Neural progenitor cell (in vitro differentiated cells): ENCODE measurements around the gene KRT74. TPM values are rescaled to one million over a fixed set of nuclear protein-coding genes. Genes with fewer than 3 reads are reported as not detected.

Experiments used
- DNase-seq: peaks from one replicate; pipeline ENCODE4 v3.0.0-alpha.2; 2016; ENCODE audit warnings: low spot score
- H2AFZ ChIP-seq: fragments of 200-600 bp; sonication (generic); replicated peaks from 2 replicates; pipeline ENCODE4 v1.6.1; 2016; ENCODE audit warnings: antibody characterized with exemption
- H3F3A ChIP-seq: fragments of 200-600 bp; sonication (generic); 2 replicates; pipeline ENCODE4 v1.6.1; 2016; ENCODE audit warnings: antibody characterized with exemption, low read depth
- H3K27ac ChIP-seq: fragments of 200-600 bp; sonication (generic); 2 replicates; pipeline ENCODE4 v1.5.1; 2016; ENCODE audit warnings: mild to moderate bottlenecking
- H3K27me3 ChIP-seq: fragments of 200-600 bp; sonication (generic); 2 replicates; pipeline ENCODE4 v1.6.1; 2016; ENCODE audit warnings: mild to moderate bottlenecking, moderate library complexity
- H3K36me3 ChIP-seq: fragments of 200-600 bp; sonication (generic); 2 replicates; pipeline ENCODE4 v1.5.1; 2016
- H3K4me1 ChIP-seq: fragments of 200-600 bp; sonication (generic); 2 replicates; pipeline ENCODE4 v1.6.1; 2016; ENCODE audit warnings: mixed run types
- H3K4me2 ChIP-seq: fragments of 200-600 bp; sonication (generic); 2 replicates; pipeline ENCODE4 v1.6.1; 2016
- H3K4me3 ChIP-seq: fragments of 200-600 bp; sonication (generic); 2 replicates; pipeline ENCODE4 v1.5.1; 2016
- H3K79me2 ChIP-seq: fragments of 200-600 bp; sonication (generic); 2 replicates; pipeline ENCODE4 v1.6.1; 2016; ENCODE audit warnings: low read depth
- H3K9ac ChIP-seq: fragments of 200-600 bp; sonication (generic); 2 replicates; pipeline ENCODE4 v1.6.1; 2016
- H3K9me3 ChIP-seq: fragments of 200-600 bp; sonication (generic); 2 replicates; pipeline ENCODE4 v1.5.1; 2016; ENCODE audit warnings: low read depth
- H4K20me1 ChIP-seq: fragments of 200-600 bp; sonication (generic); 2 replicates; pipeline ENCODE4 v1.6.1; 2016; ENCODE audit warnings: low read depth
- H3K27ac Mint-ChIP-seq: 3 replicates; pipeline ENCODE4 v1.8.0; 2021; ENCODE audit warnings: mixed read lengths
- H3K27me3 Mint-ChIP-seq: 2 replicates; pipeline ENCODE4 v1.8.0; 2022; ENCODE audit warnings: low read depth, mild to moderate bottlenecking, inconsistent platforms, moderate library complexity, mixed read lengths; ENCODE audit not compliant: insufficient read depth
- H3K36me3 Mint-ChIP-seq: 3 replicates; pipeline ENCODE4 v1.8.0; 2021; ENCODE audit warnings: mixed read lengths
- H3K4me1 Mint-ChIP-seq: 3 replicates; pipeline ENCODE4 v1.8.0; 2021; ENCODE audit warnings: mixed read lengths
- H3K4me3 Mint-ChIP-seq: 3 replicates; pipeline ENCODE4 v1.8.0; 2021; ENCODE audit warnings: mild to moderate bottlenecking, moderate library complexity, mixed read lengths
- H3K9me3 Mint-ChIP-seq: 3 replicates; pipeline ENCODE4 v1.8.0; 2020; ENCODE audit warnings: mixed read lengths
- CTCF ChIP-seq: fragments of 200-600 bp; sonication (generic); IDR thresholded peaks from 2 replicates; pipeline ENCODE4 v1.5.1; 2017; ENCODE audit warnings: antibody characterized with exemption, mild to moderate bottlenecking
- EZH2 ChIP-seq: fragments of 200-600 bp; sonication (generic); IDR thresholded peaks from 2 replicates; pipeline ENCODE4 v1.6.1; 2017; ENCODE audit warnings: antibody characterized with exemption, mild to moderate bottlenecking, moderate library complexity
- EZH2phosphoT487 ChIP-seq: fragments of 200-600 bp; sonication (generic); IDR thresholded peaks from 2 replicates; pipeline ENCODE4 v1.6.1; 2017; ENCODE audit warnings: antibody characterized with exemption
- total RNA-seq: library from RNA; depleted of rRNA; stranded (reverse); fragments of >200 nt; gene quantifications from 2 replicates; pipeline ENCODE4 v1.2.3, GENCODE V29; 2015; ENCODE audit warnings: low replicate concordance

The KRT74 gene
- total RNA-seq, 1 donor from 2014 or later: not detected

- peaks cover 19% of the 10 kb centered on the region for H3K4me1 ChIP-seq
- no peak within 1 kb of the TSS for H3K27ac Mint-ChIP-seq
- DNase-seq: no peak
- peaks cover 5% of the 10 kb centered on the region for H3K4me1 Mint-ChIP-seq
- H3K27me3 ChIP-seq: no peaks in the 10 kb centered on the region
- no peak within 1 kb of the TSS for H3K4me3 ChIP-seq
- H3K9me3 ChIP-seq: no peaks in the 10 kb centered on the region
- H2AFZ ChIP-seq: no peak within 1 kb of the TSS
- TF ChIP-seq EZH2phosphoT487 (no peak), EZH2 (no peak), CTCF (no peak)
- peaks cover 3% of the 10 kb centered on the region for H3K27me3 Mint-ChIP-seq
- no peak within 1 kb of the TSS for H3K9ac ChIP-seq
- H3K9me3 Mint-ChIP-seq: no peaks in the 10 kb centered on the region
- no peaks in the 10 kb centered on the region for H4K20me1 ChIP-seq
- no peak within 1 kb of the TSS for H3K27ac ChIP-seq
- H3K36me3 Mint-ChIP-seq: no peaks in the 10 kb centered on the region
- H3K4me2 ChIP-seq: no peak within 1 kb of the TSS
- no peak within 1 kb of the TSS for H3K4me3 Mint-ChIP-seq
- no peaks in the 10 kb centered on the region for H3K36me3 ChIP-seq
- no peaks in the 10 kb centered on the region for H3K79me2 ChIP-seq
- no peaks in the 10 kb centered on the region for H3F3A ChIP-seq
Measured at GRCh38 chr12:52618216-52618615, 44.6 kb upstream of the KRT74 start, which contains the start of gene KRT73. KRT73 (minus strand) TSS chr12:52618559; CDS start chr12:52618524, 35 bp downstream.

- Mint-ChIP-seq H3K27me3 (peaks cover 3% of the 10 kb centered on the region), H3K4me3 (no peak overlapping the region), H3K36me3 (no peaks in the 10 kb centered on the region), H3K4me1 (no peaks in the 10 kb centered on the region), H3K27ac (no peak overlapping the region), H3K9me3 (no peaks in the 10 kb centered on the region)
- Histone ChIP-seq H3K27ac (no peak overlapping the region), H3K9ac (no peak overlapping the region), H3K4me3 (no peak overlapping the region), H3K27me3 (no peaks in the 10 kb centered on the region), H3K4me2 (no peak overlapping the region), H4K20me1 (no peaks in the 10 kb centered on the region), H3K4me1 (peaks cover 11% of the 10 kb centered on the region), H3K79me2 (no peaks in the 10 kb centered on the region), H3K36me3 (no peaks in the 10 kb centered on the region), H2AFZ (no peak overlapping the region), H3F3A (no peaks in the 10 kb centered on the region), H3K9me3 (no peaks in the 10 kb centered on the region)
- TF ChIP-seq CTCF: no peak
- TF ChIP-seq EZH2phosphoT487: no peak
- no peak for TF ChIP-seq EZH2
- DNase-seq: no peak
Measured at GRCh38 chr12:52617403-52617785, 43.8 kb upstream of the KRT74 start.

GRCh38 chr12:52616680-52617402 is 43.2 kb upstream of the KRT74 start:
- no peaks in the 10 kb centered on the region for H4K20me1 ChIP-seq
- no peak for TF ChIP-seq EZH2phosphoT487
- Mint-ChIP-seq H3K36me3 (no peaks in the 10 kb centered on the region), H3K9me3 (no peaks in the 10 kb centered on the region), H3K4me3 (no peak overlapping the region), H3K4me1 (no peaks in the 10 kb centered on the region), H3K27me3 (peaks cover 3% of the 10 kb centered on the region), H3K27ac (no peak overlapping the region)
- no peak overlapping the region for H3K27ac ChIP-seq
- no peaks in the 10 kb centered on the region for H3K79me2 ChIP-seq
- peaks cover 9% of the 10 kb centered on the region for H3K4me1 ChIP-seq
- no peak overlapping the region for H3K4me2 ChIP-seq
- H3K9ac ChIP-seq: no peak overlapping the region
- no peaks in the 10 kb centered on the region for H3K27me3 ChIP-seq
- no peak overlapping the region for H2AFZ ChIP-seq
- no peaks in the 10 kb centered on the region for H3K36me3 ChIP-seq
- no peak overlapping the region for H3K4me3 ChIP-seq
- no peaks in the 10 kb centered on the region for H3F3A ChIP-seq
- no peaks in the 10 kb centered on the region for H3K9me3 ChIP-seq
- no peak for DNase-seq

GRCh38 chr12:52615912-52616311 is 42.3 kb upstream of the KRT74 start:
- Mint-ChIP-seq H3K4me1 (no peaks in the 10 kb centered on the region), H3K27ac (no peak overlapping the region), H3K9me3 (no peaks in the 10 kb centered on the region), H3K36me3 (no peaks in the 10 kb centered on the region), H3K27me3 (peaks cover 3% of the 10 kb centered on the region), H3K4me3 (no peak overlapping the region)
- Histone ChIP-seq H3K36me3 (no peaks in the 10 kb centered on the region), H3K9me3 (no peaks in the 10 kb centered on the region), H3K79me2 (no peaks in the 10 kb centered on the region), H3K4me1 (peaks cover 8% of the 10 kb centered on the region), H3K27me3 (peaks cover 4% of the 10 kb centered on the region), H4K20me1 (no peaks in the 10 kb centered on the region), H3K9ac (no peak overlapping the region), H3K27ac (no peak overlapping the region), H3K4me2 (no peak overlapping the region), H3F3A (no peaks in the 10 kb centered on the region), H2AFZ (no peak overlapping the region), H3K4me3 (no peak overlapping the region)
- TF ChIP-seq CTCF (no peak), EZH2phosphoT487 (no peak), EZH2 (no peak)
- no peak for DNase-seq
